Esophagus mucosa (tissue), 1 donor: ENCODE data around the gene PDE5A. TPM values are rescaled to one million over a fixed set of nuclear protein-coding genes. Genes with fewer than 3 reads are reported as not detected.
"Not testable (repeated sequence)": the region's sequence is repeated elsewhere in the genome, so short reads cannot be mapped to it uniquely, and the experiment has no call there.

Experiments used
- ATAC-seq: fragments of 200-7000 bp; cut with Tn5 transposase; one replicate; pipeline ENCODE4 v1.9.1; 2020
- total RNA-seq: library from RNA; stranded (reverse); gene quantifications from one replicate; pipeline ENCODE4 v1.2.4, GENCODE V29; 2023
- donor health status: DM: yes; HTN: yes; CAD: no.

Gene PDE5A
- 1.7 TPM for total RNA-seq

- peak; percentile 89 for ATAC-seq
Observed at GRCh38 chr4:119628281-119629141, at the start of gene PDE5A. Gene PDE5A, minus strand, starts transcription at chr4:119628804. Its CDS starts 133 bp downstream, at chr4:119628671.

GRCh38 chr4:119676101-119676500, 47.5 kb upstream of the PDE5A start:
- no peak for ATAC-seq

GRCh38 chr4:119675391-119675790, 46.8 kb upstream of the PDE5A start:
- no peak for ATAC-seq

- ATAC-seq = no peak
Observed at GRCh38 chr4:119672938-119673337, 44.3 kb upstream of the PDE5A start.

- no peak for ATAC-seq
Observed at GRCh38 chr4:119672086-119672485, 43.5 kb upstream of the PDE5A start.

GRCh38 chr4:119671205-119671604, 42.6 kb upstream of the PDE5A start:
- no peak for ATAC-seq

- no peak for ATAC-seq
Observed at GRCh38 chr4:119667802-119668201, 39.2 kb upstream of the PDE5A start.

- ATAC-seq = no peak
Observed at GRCh38 chr4:119666653-119667091, 38.1 kb upstream of the PDE5A start.

GRCh38 chr4:119665752-119666151, 37.1 kb upstream of the PDE5A start:
- no peak for ATAC-seq

GRCh38 chr4:119664168-119664907, 35.7 kb upstream of the PDE5A start:
- no peak for ATAC-seq

GRCh38 chr4:119663160-119663788, 34.7 kb upstream of the PDE5A start:
- no peak for ATAC-seq

- ATAC-seq = not testable (repeated sequence)
Observed at GRCh38 chr4:119662612-119663011, 34.0 kb upstream of the PDE5A start.

GRCh38 chr4:119661231-119661630, 32.6 kb upstream of the PDE5A start:
- no peak for ATAC-seq

GRCh38 chr4:119659576-119659975, 31.0 kb upstream of the PDE5A start:
- ATAC-seq = no peak

GRCh38 chr4:119657111-119657611, 28.6 kb upstream of the PDE5A start:
- no peak for ATAC-seq

GRCh38 chr4:119656342-119656741, 27.7 kb upstream of the PDE5A start:
- ATAC-seq = no peak

GRCh38 chr4:119655111-119655837, 26.7 kb upstream of the PDE5A start:
- ATAC-seq = no peak

GRCh38 chr4:119653990-119654389, 25.4 kb upstream of the PDE5A start:
- ATAC-seq = no peak

- ATAC-seq = no peak
Observed at GRCh38 chr4:119652998-119653397, 24.4 kb upstream of the PDE5A start.

GRCh38 chr4:119648398-119648797, 19.8 kb upstream of the PDE5A start:
- no peak for ATAC-seq

- ATAC-seq = no peak
Observed at GRCh38 chr4:119647558-119647957, 19.0 kb upstream of the PDE5A start.

- ATAC-seq = no peak
Observed at GRCh38 chr4:119646347-119647071, 17.9 kb upstream of the PDE5A start.
